ENCODE data around the gene TYK2. TPM values are rescaled to one million over a fixed set of nuclear protein-coding genes. Genes with fewer than 3 reads are reported as not detected.

The TYK2 gene
- total and polyA plus RNA-seq, 9 of the 15 experiments (the other 6 are each of a cell fraction or from before 2014, with no cell fraction given) = 15.0 to 182 (median 85.9) TPM

- TF ChIP-seq HIVEP1 (CRISPR knock-in tag; IDR thresholded peaks at IDR 0.05) (no peak), TCFL5 (CRISPR knock-in tag; conservative IDR thresholded peaks at IDR 0.05) (no peak), ZNF561 (CRISPR knock-in tag; conservative IDR thresholded peaks at IDR 0.05) (no peak), ZNF696 (CRISPR knock-in tag; conservative IDR thresholded peaks at IDR 0.05) (no peak), ZNF639 (CRISPR knock-in tag; conservative IDR thresholded peaks at IDR 0.05 in 1 of 2, IDR thresholded peaks at IDR 0.05 in 1 of 2) (no peak)
Measured at GRCh38 chr19:10327793-10328192, 52.6 kb downstream of the TYK2 start (continued).

- H3K9ac ChIP-seq (ENCODE audit: insufficient read depth in 1 of 2, low read depth in 2 of 2, low read length in 2 of 2) = no peak overlapping the region
Measured at GRCh38 chr19:10325732-10326131, 54.6 kb downstream of the TYK2 start.

More at GRCh38 chr19:10325732-10326131, 54.6 kb downstream of the TYK2 start:
- H3K36me3 ChIP-seq (ENCODE audit: control insufficient read depth, insufficient read depth, low read length) = peaks cover 98% of the 10 kb centered on the region
- H3K9me1 ChIP-seq (ENCODE audit: control insufficient read depth, insufficient read depth, low read length) = no peaks in the 10 kb centered on the region
- CTCF ChIA-PET (ENCODE audit: low intra/inter-chr PET ratio) = no interaction called here
- H4K20me1 ChIP-seq (replicated peaks; ENCODE audit: control insufficient read depth, insufficient read depth, low read length) = no peaks in the 10 kb centered on the region
- POLR2A ChIA-PET = interaction anchor here (0.6 to 1.9 kb wide), 4 partner anchors 9 to 75 kb away, joined by 3 to 10 read pairs (median 3); partner anchors contain the start of gene FDX2
- H3K27me3 ChIP-seq (ENCODE audit: control insufficient read depth in 2 of 2, insufficient read depth in 2 of 2, low read length in 2 of 2) = no peaks in the 10 kb centered on the region
- H3K4me1 ChIP-seq (replicated peaks in 1 of 2; ENCODE audit: control insufficient read depth in 2 of 2, insufficient read depth in 2 of 2, low read length in 2 of 2) = peaks cover 0 to 45% of the 10 kb centered on the region in 2 experiments; a peak in 2 of 5 replicates
- ATAC-seq (no peak), DNase-seq (ENCODE audit: extremely low read depth in 1 of 4, low spot score in 3 of 4) (no peak), FAIRE-seq (no peak)
- in situ Hi-C loops (cut with MboI) (no loop called here), intact Hi-C loops (cut with micrococcal nuclease) (no loop called here)
- H3K27ac ChIP-seq (ENCODE audit: extremely low read depth, low read depth, low read length) = no peak overlapping the region
- TF ChIP-seq CBX2 (IDR thresholded peaks at IDR 0.05; ENCODE audit: insufficient read depth, low read length, poor library complexity, severe bottlenecking) (no peak), E2F1 (CRISPR knock-in tag; IDR thresholded peaks at IDR 0.05) (no peak)
- H2AFZ ChIP-seq (ENCODE audit: low read depth, low read length) = no peak overlapping the region
- peaks cover 34% of the 10 kb centered on the region for H3K79me2 ChIP-seq (ENCODE audit: control insufficient read depth, insufficient read depth, low read length)
- H3K4me3 ChIP-seq = no peak overlapping the region
- no peaks in the 10 kb centered on the region for H3K9me3 ChIP-seq (replicated peaks; ENCODE audit: control insufficient read depth, insufficient read depth, low read depth, low read length)
- 91% methylated on average over 8 of the region's 8 CpGs for WGBS (ENCODE audit: insufficient coverage, low coverage, missing lambda C conversion rate)
- H3K4me2 ChIP-seq (ENCODE audit: insufficient read depth, low read length) = no peak overlapping the region
- BruUV-seq (replicated peaks) = no TSS peak

Data from K562 (cell line).